HEK293T (cell line): ENCODE data around the gene PHACTR2.
"Not testable (repeated sequence)": the region's sequence is repeated elsewhere in the genome, so short reads cannot be mapped to it uniquely, and the experiment has no call there.

Source experiments
- CTCF ChIA-PET: fragments of 350-600 bp; formaldehyde crosslinking; extraction: SDS; loops from one replicate; lab custom pipeline; 2021; ENCODE audit warnings: antibody characterized with exemption, inconsistent platforms; lab: Yijun Ruan, JAX
- POLR2A ChIA-PET: fragments of 350-600 bp; formaldehyde crosslinking; extraction: SDS; loops from one replicate; lab custom pipeline; 2020; ENCODE audit warnings: antibody characterized with exemption, inconsistent platforms; lab: Yijun Ruan, JAX
- DNase-seq: peaks from one replicate; pipeline ENCODE4 v3.0.0; 2012; ENCODE audit warnings: mixed read lengths; ENCODE audit errors: extremely low spot score
- ARNT ChIP-seq: fragments of 450-650 bp; IDR thresholded peaks from 2 replicates; pipeline ENCODE4 v1.6.1; 2017; ENCODE audit warnings: mild to moderate bottlenecking
- BHLHE40 ChIP-seq: fragments of 450-650 bp; IDR thresholded peaks from 2 replicates; pipeline ENCODE4 v1.6.1; 2016; ENCODE audit warnings: mild to moderate bottlenecking, moderate library complexity, borderline replicate concordance
- CTBP1 ChIP-seq: fragments of 450-650 bp; IDR thresholded peaks from 2 replicates; pipeline ENCODE4 v1.6.1; 2016; ENCODE audit warnings: borderline replicate concordance
- ELF4 ChIP-seq: fragments of 450-650 bp; IDR thresholded peaks from 2 replicates; pipeline ENCODE4 v1.6.1; 2017; ENCODE audit warnings: antibody characterized with exemption
- FOXA1 ChIP-seq: fragments of 450-650 bp; IDR thresholded peaks from 2 replicates; pipeline ENCODE4 v1.6.1; 2016; ENCODE audit warnings: mild to moderate bottlenecking
- FOXK2 ChIP-seq: fragments of 450-650 bp; IDR thresholded peaks from 2 replicates; pipeline ENCODE4 v1.6.1; 2016; ENCODE audit warnings: mild to moderate bottlenecking
- FOXM1 ChIP-seq: fragments of 450-650 bp; IDR thresholded peaks from 2 replicates; pipeline ENCODE4 v1.6.1; 2017; ENCODE audit warnings: mild to moderate bottlenecking, borderline replicate concordance
- HDGF ChIP-seq: fragments of 450-650 bp; IDR thresholded peaks from 2 replicates; pipeline ENCODE4 v1.6.1; 2017; ENCODE audit warnings: antibody characterized with exemption, borderline replicate concordance
- L3MBTL2 ChIP-seq: fragments of 450-650 bp; conservative IDR thresholded peaks from 2 replicates; pipeline ENCODE4 v1.6.1; 2016; ENCODE audit warnings: mild to moderate bottlenecking
- LEF1 ChIP-seq: fragments of 450-650 bp; IDR thresholded peaks from 2 replicates; pipeline ENCODE4 v1.6.1; 2017; ENCODE audit warnings: mild to moderate bottlenecking, borderline replicate concordance
- NFRKB ChIP-seq: fragments of 450-650 bp; IDR thresholded peaks from 2 replicates; pipeline ENCODE4 v1.6.1; 2016; ENCODE audit warnings: mild to moderate bottlenecking, moderate library complexity
- PKNOX1 ChIP-seq: fragments of 450-650 bp; IDR thresholded peaks from 2 replicates; pipeline ENCODE4 v1.6.1; 2016
- SP1 ChIP-seq: fragments of 450-650 bp; IDR thresholded peaks from 2 replicates; pipeline ENCODE4 v1.6.1; 2017
- SUZ12 ChIP-seq: fragments of 450-650 bp; IDR thresholded peaks from 2 replicates; pipeline ENCODE4 v1.6.1; 2016; ENCODE audit warnings: mild to moderate bottlenecking
- TARDBP ChIP-seq: fragments of 450-650 bp; IDR thresholded peaks from 2 replicates; pipeline ENCODE4 v1.6.1; 2016
- ZNF384 ChIP-seq: fragments of 450-650 bp; IDR thresholded peaks from 2 replicates; pipeline ENCODE4 v1.6.1; 2016

The PHACTR2 gene

GRCh38 chr6:143843677-143843999 lies 165.9 kb downstream of the PHACTR2 start:
- no peak for TF ChIP-seq FOXM1
- TF ChIP-seq L3MBTL2: no peak
- no peak for TF ChIP-seq ELF4
- no peak for TF ChIP-seq ZNF384
- no peak for TF ChIP-seq ARNT
- TF ChIP-seq HDGF: no peak
- TF ChIP-seq NFRKB: no peak
- TF ChIP-seq SP1: no peak
- TF ChIP-seq FOXK2: no peak
- CTCF ChIA-PET: interaction anchor here (0.9 kb wide), 1 partner anchor 269 kb away, joined by 3 read pairs; no protein-coding TSS in a partner anchor

GRCh38 chr6:143844006-143844405 lies 166.2 kb downstream of the PHACTR2 start:
- CTCF ChIA-PET: interaction anchor here (0.9 kb wide), 1 partner anchor 269 kb away, joined by 3 read pairs; no protein-coding TSS in a partner anchor
- no peak for TF ChIP-seq TARDBP
- TF ChIP-seq BHLHE40: no peak
- no peak for TF ChIP-seq NFRKB
- no peak for TF ChIP-seq SP1
- TF ChIP-seq PKNOX1: no peak
- no peak for TF ChIP-seq LEF1
- TF ChIP-seq CTBP1: no peak
- TF ChIP-seq L3MBTL2: no peak
- POLR2A ChIA-PET: interaction anchor here (1.5 to 1.8 kb wide), 7 partner anchors 11 to 270 kb away, joined by 4 to 8 read pairs (median 6); partner anchors contain the start of gene PLAGL1
- DNase-seq: no peak

More at GRCh38 chr6:143843677-143843999, 165.9 kb downstream of the PHACTR2 start:
- DNase-seq: no peak
- POLR2A ChIA-PET: interaction anchor here (0.7 to 2.0 kb wide), 20 partner anchors 9 to 329 kb away, joined by 3 to 16 read pairs (median 4); partner anchors contain the start of gene PLAGL1

- ChIA-PET CTCF (no interaction called here), POLR2A (no interaction called here)
- TF ChIP-seq NFRKB: no peak
- TF ChIP-seq LEF1: no peak
- no peak for TF ChIP-seq FOXA1
- TF ChIP-seq TARDBP: no peak
- no peak for TF ChIP-seq ZNF384
- TF ChIP-seq FOXM1: no peak
- no peak for TF ChIP-seq L3MBTL2
- TF ChIP-seq ELF4: no peak
- TF ChIP-seq CTBP1: no peak
- no peak for TF ChIP-seq SUZ12
- DNase-seq: no peak
These were observed 167.3 kb downstream of the PHACTR2 start for GRCh38 chr6:143845033-143845432.

GRCh38 chr6:143851706-143852105 lies 173.9 kb downstream of the PHACTR2 start:
- POLR2A ChIA-PET, DNase-seq, CTCF ChIA-PET: not testable (repeated sequence)

- CTCF ChIA-PET, DNase-seq, POLR2A ChIA-PET: not testable (repeated sequence)
These were observed 177.3 kb downstream of the PHACTR2 start for GRCh38 chr6:143855057-143855456.

GRCh38 chr6:143856762-143857161 lies 179.0 kb downstream of the PHACTR2 start:
- POLR2A ChIA-PET, CTCF ChIA-PET, DNase-seq: not testable (repeated sequence)

- no peak for TF ChIP-seq SP1
- TF ChIP-seq NFRKB: no peak
- no peak for TF ChIP-seq PKNOX1
- no peak for TF ChIP-seq ZNF384
- no peak for TF ChIP-seq BHLHE40
- no peak for TF ChIP-seq LEF1
- TF ChIP-seq FOXM1: no peak
- no peak for TF ChIP-seq L3MBTL2
- no peak for TF ChIP-seq ELF4
- TF ChIP-seq TARDBP: no peak
- no peak for TF ChIP-seq ARNT
- no peak for TF ChIP-seq CTBP1
- TF ChIP-seq FOXA1: no peak
- no peak for TF ChIP-seq FOXK2
- no peak for TF ChIP-seq HDGF
- no peak for TF ChIP-seq SUZ12
- POLR2A ChIA-PET: no interaction called here
- CTCF ChIA-PET: no interaction called here
These were observed 179.9 kb downstream of the PHACTR2 start for GRCh38 chr6:143857651-143858050.

More at GRCh38 chr6:143857651-143858050, 179.9 kb downstream of the PHACTR2 start:
- DNase-seq: no peak
